ENCODE results near the gene NXPH4.
A peak's percentile ranks its signal among the peaks of the same experiment; 100 is the strongest.

- TF ChIP-seq CTCF (IDR thresholded peaks at IDR 0.05), result peak; percentile 99 to 100 (median 100)
- peak in 1 of 4 donors; percentile 39 for TF ChIP-seq POLR2A (IDR thresholded peaks at IDR 0.05)
Observed at GRCh38 chr12:57238854-57239554, 22.4 kb downstream of the NXPH4 start.

All from esophagus squamous epithelium (tissue), 4 donors.